GM18502 (cell line): ENCODE data around the gene STRADA.
A peak's percentile ranks its signal among the peaks of the same experiment; 100 is the strongest.

Source experiments
- ATAC-seq: cut with Tn5 transposase; IDR thresholded peaks from one replicate; pipeline ENCODE4 v1.9.1; 2021; ENCODE audit warnings: mild to moderate bottlenecking; ENCODE audit not compliant: unreplicated experiment, poor library complexity

The STRADA gene

DNA sequence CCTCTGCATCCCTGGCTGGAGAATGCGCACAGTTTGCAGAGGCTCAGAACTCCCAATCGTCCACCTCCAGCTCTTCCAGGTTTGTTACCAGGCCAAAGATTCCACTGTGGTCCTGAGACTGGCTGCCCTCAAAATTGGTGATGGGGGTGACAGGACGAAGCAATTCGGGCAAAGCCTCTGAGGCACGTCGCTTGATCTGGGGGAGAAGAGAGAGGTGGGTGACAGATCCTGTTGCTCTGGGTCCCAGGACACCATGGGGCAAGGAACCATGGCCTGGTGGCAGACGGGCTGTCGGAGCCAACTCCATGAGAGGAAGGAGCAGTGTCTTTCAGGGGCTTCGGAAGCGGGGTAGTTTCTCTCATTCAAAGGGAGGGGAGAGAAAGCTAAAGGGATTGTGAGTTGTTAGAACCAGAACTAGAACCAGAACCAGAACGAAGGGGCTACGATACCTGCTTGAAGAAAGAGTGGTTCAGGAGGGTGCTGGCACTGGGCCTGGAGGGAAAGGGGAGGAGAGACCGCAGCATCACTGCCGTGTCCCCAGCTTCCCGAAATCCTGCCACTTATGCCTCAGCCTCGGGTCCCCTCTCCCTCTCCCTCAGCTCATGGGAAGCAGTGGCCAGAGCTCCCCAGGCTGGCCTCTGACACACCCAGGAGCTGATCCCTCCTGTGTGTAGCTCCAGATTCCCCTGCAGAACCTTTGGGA lies 37.9 kb downstream of the STRADA start:
- ATAC-seq, result no peak

DNA sequence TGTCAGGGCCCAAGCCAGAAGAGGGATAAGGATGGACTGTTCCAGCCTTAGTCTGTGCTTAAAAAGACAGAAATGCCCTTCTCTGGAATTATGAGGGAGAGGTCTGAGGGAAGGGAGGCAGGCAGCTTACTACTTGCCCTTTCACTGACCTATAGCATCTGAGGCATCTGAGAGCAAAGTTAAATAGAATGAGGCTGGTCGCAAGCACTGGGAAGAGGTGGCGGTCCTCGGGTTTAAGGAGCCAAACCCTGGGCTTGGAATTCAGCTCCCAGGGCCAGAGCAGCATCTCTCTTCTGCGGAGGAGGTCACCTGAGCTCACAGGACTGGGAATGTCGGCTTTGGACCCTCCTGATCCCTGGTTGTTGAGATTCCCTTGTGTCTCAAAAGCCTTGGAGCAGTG lies 38.6 kb downstream of the STRADA start:
- ATAC-seq, result no peak

- no peak for ATAC-seq
These were observed 38.9 kb downstream of the STRADA start for GRCh38 chr17:63702721-63703015.

- ATAC-seq, result no peak
These were observed 39.5 kb downstream of the STRADA start for GRCh38 chr17:63701868-63702720.

GRCh38 chr17:63701456-63701820 lies 40.2 kb downstream of the STRADA start:
- ATAC-seq, result no peak

DNA sequence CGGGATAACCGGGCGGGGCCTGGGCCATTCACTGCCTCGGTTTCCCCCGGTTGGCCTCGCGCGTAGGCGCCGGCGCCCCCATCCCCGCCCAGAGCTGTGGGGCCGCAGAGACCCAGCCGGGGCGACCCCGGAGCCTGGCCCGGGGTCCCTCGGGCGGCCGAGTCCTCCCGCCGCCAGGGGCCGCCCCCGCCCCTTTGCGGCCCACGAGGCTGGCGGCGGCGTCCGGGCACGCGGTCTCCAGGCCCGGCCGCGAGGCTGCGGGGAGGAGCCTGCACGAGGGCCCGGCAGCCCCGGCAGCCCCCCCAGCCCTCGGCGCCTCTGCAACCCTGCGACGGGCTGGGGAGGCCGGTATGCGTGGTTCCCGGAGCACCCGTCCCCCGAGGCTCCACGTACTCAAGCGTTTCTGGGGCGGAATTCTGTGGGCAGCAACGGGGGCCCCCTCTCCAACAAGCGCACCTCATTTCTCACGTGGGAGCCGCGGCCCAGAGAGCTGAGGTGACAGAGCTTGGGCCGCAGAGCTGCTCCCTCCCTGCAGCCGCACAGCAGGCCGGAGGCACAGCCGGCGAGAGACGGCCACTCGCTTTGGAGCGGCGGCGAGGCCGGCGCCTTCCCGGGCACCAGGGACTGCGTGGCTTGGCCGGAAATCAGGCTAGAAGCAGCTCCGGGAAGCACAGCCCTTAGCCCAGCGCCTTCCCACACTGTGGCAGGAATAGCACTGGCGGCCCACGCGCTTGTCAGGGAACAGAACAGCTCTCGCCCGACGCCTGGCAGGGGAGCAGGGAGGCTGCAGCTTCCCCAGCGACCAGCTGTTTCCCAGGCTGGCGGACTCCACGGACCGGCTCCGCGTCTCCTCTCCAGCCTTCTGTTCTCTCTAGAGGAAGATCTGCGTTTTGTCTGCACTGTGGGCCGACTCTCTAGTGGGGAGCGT lies 40.8 kb downstream of the STRADA start:
- ATAC-seq, result peak; percentile 19

DNA sequence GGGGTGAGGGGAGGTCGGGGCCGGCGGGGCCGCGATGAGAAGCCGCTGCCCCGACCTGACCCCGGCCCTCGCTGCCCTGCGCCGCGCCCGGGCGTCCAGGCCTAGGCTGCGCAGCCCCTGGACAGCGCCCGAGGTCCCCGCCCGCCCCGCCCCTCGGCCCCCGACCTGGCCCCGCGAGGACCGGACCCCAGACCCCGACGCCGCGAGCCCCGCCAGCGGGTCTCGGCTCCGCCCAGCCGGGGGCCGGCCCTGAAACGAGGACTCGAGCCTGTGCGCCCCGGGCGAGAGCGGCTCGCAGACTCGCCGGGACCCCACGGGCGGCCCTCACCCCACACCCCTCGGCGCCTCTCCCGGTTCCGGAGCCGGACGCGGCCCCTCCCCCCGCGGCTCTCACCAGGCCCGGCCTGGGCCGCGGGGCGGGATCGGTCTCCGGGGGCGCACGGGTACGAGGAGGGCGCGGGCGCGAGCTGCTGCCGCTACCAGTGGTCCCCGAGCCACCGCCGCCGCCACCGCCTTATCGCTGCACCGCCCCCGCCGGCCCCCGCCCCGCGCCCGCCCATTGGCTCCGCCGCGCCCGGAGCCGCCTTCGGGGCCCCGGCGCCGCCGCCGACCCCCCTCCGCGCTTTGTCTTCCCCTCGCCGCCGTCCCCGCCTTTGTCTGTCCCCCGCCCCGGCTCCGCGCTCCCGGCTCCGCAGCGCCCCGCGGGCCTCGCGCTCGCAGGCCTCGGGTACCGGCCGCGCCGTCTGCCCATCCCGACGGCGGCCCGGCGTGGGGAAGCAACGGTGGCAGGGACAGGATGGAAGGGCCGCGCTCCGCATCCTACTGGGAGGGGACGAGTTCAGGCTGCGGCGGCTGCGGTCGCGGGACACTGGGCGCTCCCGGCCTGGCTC lies 41.7 kb downstream of the STRADA start, which contains the start of gene LIMD2:
TSS of gene LIMD2 (minus strand) at position 488 of the 890 bp plus-strand sequence. CDS start 827 bp downstream, outside the sequence.
- peak; percentile 20 for ATAC-seq

- ATAC-seq, result peak; percentile 34
These were observed 42.5 kb downstream of the STRADA start for GRCh38 chr17:63698886-63699637.

- ATAC-seq, result no peak
These were observed 43.2 kb downstream of the STRADA start for GRCh38 chr17:63698381-63698885.

DNA sequence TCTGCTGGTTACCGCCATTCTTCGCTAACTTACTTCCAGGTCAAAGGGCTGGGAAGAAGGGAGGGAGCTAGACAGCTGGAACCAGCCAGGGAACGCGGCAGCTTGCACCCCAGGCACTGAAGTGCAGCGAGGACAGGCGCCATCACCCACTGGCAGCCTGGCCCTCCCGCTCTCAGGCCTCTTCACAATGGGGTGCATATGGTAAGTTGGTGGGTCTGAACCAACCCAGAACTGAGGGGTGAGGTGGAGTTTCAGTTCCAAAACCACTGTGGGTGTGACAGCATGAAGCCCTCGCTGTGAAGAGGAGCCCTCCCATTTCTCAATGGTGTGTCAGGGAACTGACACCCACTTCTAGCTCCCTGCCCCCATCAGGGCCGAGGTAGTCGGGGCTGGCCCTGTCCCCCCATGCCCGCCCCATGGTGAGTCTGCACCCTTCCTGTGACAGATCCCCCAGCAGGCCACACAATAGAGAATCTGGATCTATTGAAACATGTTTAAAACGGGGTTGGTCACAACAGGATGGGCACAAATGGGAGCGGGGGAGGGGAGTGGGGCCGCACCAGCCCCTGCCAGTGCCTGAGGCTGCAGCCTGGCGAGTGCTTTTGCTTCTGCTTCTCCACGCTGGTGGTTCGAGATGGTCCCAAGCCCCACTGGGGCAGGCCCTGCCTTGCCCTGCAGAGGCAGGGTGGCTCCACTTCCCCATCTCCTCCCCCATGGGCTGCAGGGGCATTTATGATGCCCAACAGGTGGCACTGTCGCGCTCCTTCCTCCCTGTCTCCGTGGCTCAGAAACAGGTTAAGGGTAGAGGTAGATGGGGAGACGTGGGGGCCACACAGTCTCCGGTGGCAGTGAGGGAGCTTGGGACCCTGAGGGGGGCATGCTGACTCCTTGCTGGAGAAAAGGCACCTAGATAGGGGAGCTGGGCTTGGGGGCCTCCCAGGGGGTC lies 44.0 kb downstream of the STRADA start:
- no peak for ATAC-seq

DNA sequence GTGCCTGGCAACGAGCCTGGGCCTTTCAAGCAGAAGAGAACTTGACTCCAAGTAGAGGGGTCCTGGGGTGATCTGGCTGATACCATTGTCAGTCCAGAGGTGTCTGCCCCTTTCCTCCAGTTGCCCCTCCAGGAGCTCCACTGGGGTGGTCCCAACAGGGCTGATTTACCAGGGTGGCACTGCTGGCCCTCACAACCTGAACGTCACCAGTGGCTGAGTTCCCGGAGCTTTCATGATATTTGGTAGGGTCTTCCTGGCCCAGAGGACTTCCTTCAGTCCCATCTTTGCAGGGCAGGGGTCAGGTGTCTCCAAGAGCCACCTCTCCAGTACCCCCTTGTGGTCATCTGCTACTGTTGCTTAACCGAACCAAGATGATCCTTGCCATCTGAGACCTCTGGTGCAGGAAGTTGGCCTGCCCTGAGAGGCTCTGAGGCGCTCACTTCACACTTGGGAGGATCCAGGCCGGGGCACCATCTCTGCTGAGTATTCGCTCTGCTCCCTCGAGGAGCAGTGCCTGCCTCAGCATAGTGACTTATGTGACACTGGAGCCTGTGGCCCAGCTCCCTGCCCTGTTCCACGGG lies 45.1 kb downstream of the STRADA start:
- no peak for ATAC-seq

GRCh38 chr17:63695889-63696288 lies 45.7 kb downstream of the STRADA start:
- no peak for ATAC-seq

DNA sequence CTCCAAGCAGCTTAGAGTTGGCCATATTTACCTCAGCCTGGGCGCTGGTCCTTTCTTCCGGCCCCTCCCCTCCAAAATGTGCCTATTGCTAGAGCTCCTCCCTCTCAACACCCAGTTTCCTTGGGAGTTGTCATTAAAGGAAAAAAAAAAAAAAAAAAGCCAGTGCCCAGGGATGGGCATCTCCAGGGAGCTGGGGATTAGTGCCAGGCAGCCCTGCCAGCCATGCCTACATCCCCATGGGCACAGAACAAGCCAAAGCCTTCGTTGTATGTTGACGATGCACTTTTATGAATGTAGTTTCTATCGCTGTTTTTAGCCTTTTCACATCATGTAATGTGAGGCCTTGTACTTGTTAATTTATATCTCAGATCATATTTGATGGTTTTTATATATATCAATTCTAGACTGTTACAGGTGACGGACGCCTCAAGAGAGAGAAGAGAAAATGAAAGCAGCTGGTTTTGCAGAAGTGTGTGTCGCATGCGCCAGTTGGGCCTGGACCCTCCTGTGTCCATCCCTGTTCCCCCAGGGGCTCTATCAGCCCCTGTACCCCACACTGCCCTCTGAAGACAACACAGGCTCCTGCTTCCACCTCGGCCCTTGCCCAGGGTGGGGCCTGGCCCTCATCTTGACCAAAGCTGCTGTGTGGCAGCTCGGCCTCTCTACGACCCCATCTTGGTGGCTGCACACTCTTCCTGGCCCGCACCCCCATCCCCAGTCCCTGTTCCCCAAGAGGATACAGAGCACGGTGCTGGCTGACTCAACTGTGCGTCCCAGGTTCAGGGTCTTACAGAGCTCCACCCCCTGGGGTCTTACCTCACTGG lies 46.4 kb downstream of the STRADA start:
- no peak for ATAC-seq

- ATAC-seq, result no peak
These were observed 47.2 kb downstream of the STRADA start for GRCh38 chr17:63694229-63694949.

GRCh38 chr17:63693411-63694113 lies 48.0 kb downstream of the STRADA start:
- ATAC-seq, result no peak
